Neural cell (in vitro differentiated cells): ENCODE data around the gene CPAMD8. TPM values are rescaled to one million over a fixed set of nuclear protein-coding genes. Genes with fewer than 3 reads are reported as not detected.

Experiments
- H2AFZ ChIP-seq: fragments of 200-600, 300-800 bp; sonication (generic), shearing (Covaris generic); 2 replicates; pipeline ENCODE4 v1.6.0; 2014; ENCODE audit warnings: low read depth, mild to moderate bottlenecking, antibody characterized with exemption, low read length, moderate library complexity
- H3F3A ChIP-seq: fragments of 200-600 bp; shearing (Covaris generic); 2 replicates; pipeline ENCODE4 v1.6.1; 2016; ENCODE audit warnings: mild to moderate bottlenecking, moderate library complexity, mixed read lengths, antibody characterized with exemption, low read length; ENCODE audit not compliant: insufficient read depth, poor library complexity, severe bottlenecking
- H3K27ac ChIP-seq: fragments of 200-600, 300-800 bp; sonication (generic), shearing (Covaris generic); 2 replicates; pipeline ENCODE4 v1.5.1; 2014; ENCODE audit warnings: mild to moderate bottlenecking, low read length, moderate library complexity
- H3K27me3 ChIP-seq: fragments of 300-800, 200-600 bp; sonication (generic), shearing (Covaris generic); 2 replicates; pipeline ENCODE4 v1.6.0; 2014; ENCODE audit warnings: mild to moderate bottlenecking, low read depth, low read length, moderate library complexity; ENCODE audit not compliant: insufficient read depth
- H3K36me3 ChIP-seq: fragments of 300-800, 200-600 bp; sonication (generic), shearing (Covaris generic); 2 replicates; pipeline ENCODE4 v1.5.1; 2014; ENCODE audit warnings: mild to moderate bottlenecking, antibody characterized with exemption, low read length, moderate library complexity; ENCODE audit not compliant: insufficient read depth
- H3K4me2 ChIP-seq: fragments of 300-800, 200-600 bp; sonication (generic), shearing (Covaris generic); 2 replicates; pipeline ENCODE4 v1.6.0; 2014; ENCODE audit warnings: mild to moderate bottlenecking, low read length
- H3K4me3 ChIP-seq: fragments of 300-800, 200-600 bp; sonication (generic), shearing (Covaris generic); 2 replicates; pipeline ENCODE4 v1.5.1; 2014; ENCODE audit warnings: mild to moderate bottlenecking, low read length, moderate library complexity
- H3K79me2 ChIP-seq: fragments of 200-600 bp; shearing (Covaris generic); replicated peaks from 2 replicates; pipeline ENCODE4 v1.6.0; 2014; ENCODE audit warnings: mild to moderate bottlenecking, low read length, moderate library complexity; ENCODE audit not compliant: insufficient read depth
- H3K9ac ChIP-seq: fragments of 300-800, 200-600 bp; sonication (generic), shearing (Covaris generic); 2 replicates; pipeline ENCODE4 v1.6.1; 2016; ENCODE audit warnings: mild to moderate bottlenecking, low read length, mixed read lengths
- H3K9me2 ChIP-seq: fragments of 200-600 bp; shearing (Covaris generic); 2 replicates; pipeline ENCODE4 v1.6.1; 2016; ENCODE audit warnings: mild to moderate bottlenecking, low read length, mixed read lengths; ENCODE audit not compliant: insufficient read depth
- H3K9me3 ChIP-seq: fragments of 200-600, 300-800 bp; sonication (generic), shearing (Covaris generic); 2 replicates; pipeline ENCODE4 v1.6.1; 2016; ENCODE audit warnings: mild to moderate bottlenecking, mixed run types, low read length, moderate library complexity, mixed read lengths
- H4K20me1 ChIP-seq: fragments of 200-600 bp; shearing (Covaris generic); 2 replicates; pipeline ENCODE4 v1.6.1; 2016; ENCODE audit warnings: mild to moderate bottlenecking, mixed run types; ENCODE audit not compliant: insufficient read depth
- CTCF ChIP-seq: fragments of 450-650 bp; IDR thresholded peaks from 2 replicates; pipeline ENCODE4 v1.5.1; 2014; ENCODE audit warnings: antibody characterized with exemption, mild to moderate bottlenecking, moderate library complexity; ENCODE audit not compliant: poor library complexity, severe bottlenecking
- EP300 ChIP-seq: fragments of 450-650 bp; conservative IDR thresholded peaks from 2 replicates; pipeline ENCODE4 v1.6.1; 2014; ENCODE audit warnings: antibody characterized with exemption, mild to moderate bottlenecking, moderate library complexity; ENCODE audit not compliant: poor library complexity, severe bottlenecking
- EZH2 ChIP-seq: fragments of 200-600, 300-800 bp; shearing (Covaris generic), sonication (generic); IDR thresholded peaks from 2 replicates; pipeline ENCODE4 v1.6.1; 2014; ENCODE audit warnings: antibody characterized with exemption, low read length, borderline replicate concordance, mild to moderate bottlenecking; ENCODE audit not compliant: insufficient read depth, poor library complexity, severe bottlenecking
- MXI1 ChIP-seq: fragments of 450-650 bp; conservative IDR thresholded peaks from 2 replicates; pipeline ENCODE4 v1.6.1; 2014; ENCODE audit warnings: antibody characterized with exemption, mild to moderate bottlenecking; ENCODE audit not compliant: poor library complexity, severe bottlenecking
- POLR2AphosphoS5 ChIP-seq: IDR thresholded peaks from 2 replicates; pipeline ENCODE4 v1.6.1; 2012
- RAD21 ChIP-seq: fragments of 450-650 bp; conservative IDR thresholded peaks from 2 replicates; pipeline ENCODE4 v1.6.1; 2014; ENCODE audit warnings: antibody characterized with exemption, mild to moderate bottlenecking, moderate library complexity
- REST ChIP-seq: IDR thresholded peaks from 2 replicates; pipeline ENCODE4 v1.6.1; 2012; ENCODE audit warnings: borderline replicate concordance
- SMC3 ChIP-seq: fragments of 450-650 bp; conservative IDR thresholded peaks from 2 replicates; pipeline ENCODE4 v1.6.1; 2014; ENCODE audit warnings: antibody characterized with exemption, mild to moderate bottlenecking, moderate library complexity; ENCODE audit not compliant: poor library complexity
- TAF1 ChIP-seq: IDR thresholded peaks from 2 replicates; pipeline ENCODE4 v1.6.1; 2012; ENCODE audit warnings: low read depth
- polyA plus RNA-seq: library from polyadenylated mRNA; depleted of rRNA; stranded (reverse); fragments of >200 nt; gene quantifications from 2 replicates; pipeline ENCODE4 v1.2.3, GENCODE V29; 2014

CPAMD8 gene
- polyA plus RNA-seq, 1 donor from 2014 or later: 1.9 TPM

GRCh38 chr19:16892436-16892835, 134.2 kb downstream of the CPAMD8 start:
- no peak for TF ChIP-seq SMC3
- no peak for TF ChIP-seq RAD21
- TF ChIP-seq CTCF: no peak
- TF ChIP-seq POLR2AphosphoS5: no peak
- no peak for TF ChIP-seq EP300
- TF ChIP-seq TAF1: no peak
- no peak for TF ChIP-seq MXI1
- no peak for TF ChIP-seq EZH2
- no peak for TF ChIP-seq REST
- Histone ChIP-seq H3K9me3 (no peaks in the 10 kb centered on the region), H3K36me3 (no peaks in the 10 kb centered on the region)

GRCh38 chr19:16891696-16892382, 134.8 kb downstream of the CPAMD8 start:
- Histone ChIP-seq H3K4me2 (no peak overlapping the region), H3K9me3 (no peaks in the 10 kb centered on the region), H3K36me3 (no peaks in the 10 kb centered on the region), H3F3A (no peaks in the 10 kb centered on the region), H3K9me2 (no peaks in the 10 kb centered on the region), H2AFZ (no peak overlapping the region), H3K9ac (no peak overlapping the region), H3K79me2 (no peaks in the 10 kb centered on the region), H4K20me1 (no peaks in the 10 kb centered on the region), H3K27ac (no peak overlapping the region), H3K4me3 (no peak overlapping the region), H3K27me3 (peaks cover 4% of the 10 kb centered on the region)
- TF ChIP-seq MXI1 (no peak), CTCF (no peak), SMC3 (no peak), EZH2 (no peak), EP300 (no peak), POLR2AphosphoS5 (no peak), RAD21 (no peak), REST (no peak), TAF1 (no peak)

More at GRCh38 chr19:16892436-16892835, 134.2 kb downstream of the CPAMD8 start:
- no peak overlapping the region for H3K4me3 ChIP-seq
- no peak overlapping the region for H2AFZ ChIP-seq
- no peak overlapping the region for H3K27ac ChIP-seq
- peaks cover 4% of the 10 kb centered on the region for H3K27me3 ChIP-seq
- H3F3A ChIP-seq: no peaks in the 10 kb centered on the region
- H3K79me2 ChIP-seq: no peaks in the 10 kb centered on the region
- no peak overlapping the region for H3K9ac ChIP-seq
- H4K20me1 ChIP-seq: no peaks in the 10 kb centered on the region
- H3K9me2 ChIP-seq: no peaks in the 10 kb centered on the region
- no peak overlapping the region for H3K4me2 ChIP-seq
